HEK293 (cell line): ENCODE results near the gene ACTN3.
A peak's percentile ranks its signal among the peaks of the same experiment; 100 is the strongest.

Experiments used
- CTCF ChIA-PET: fragments of 350-600 bp; formaldehyde crosslinking; extraction: SDS; loops from one replicate; lab custom pipeline; 2021; ENCODE audit warnings: antibody characterized with exemption; lab: Yijun Ruan, JAX
- POLR2A ChIA-PET: fragments of 300-600 bp; formaldehyde crosslinking; extraction: SDS; loops from one replicate; lab custom pipeline; 2020; ENCODE audit warnings: antibody characterized with exemption, inconsistent platforms; lab: Yijun Ruan, JAX
- H3K27ac ChIP-seq: fragments of 200-500 bp; sonication (Bioruptor generic); 2 replicates; pipeline ENCODE4 v1.5.1; 2014; ENCODE audit warnings: low read depth, low read length, control low read depth, inconsistent platforms; ENCODE audit errors: extremely low read depth
- H3K36me3 ChIP-seq, 2 experiments: fragments of 200-500 bp in 1 of 2; sonication (Bioruptor generic) in 1 of 2; 1 replicate in 1 of 2; 2 replicates in 1 of 2; pipeline ENCODE4 v1.5.1; 2014 to 2017; ENCODE audit warnings: inconsistent platforms in 2 of 2, low read length in 2 of 2; ENCODE audit not compliant: control insufficient read depth in 2 of 2, insufficient read depth in 1 of 2
- H3K4me1 ChIP-seq: fragments of 200-500 bp; sonication (Bioruptor generic); 2 replicates; pipeline ENCODE4 v1.5.1; 2014; ENCODE audit warnings: mild to moderate bottlenecking, low read length, inconsistent platforms; ENCODE audit not compliant: control insufficient read depth, insufficient read depth
- H3K4me3 ChIP-seq: 2 replicates; pipeline ENCODE4 v1.5.1; 2011; ENCODE audit warnings: low read depth, mild to moderate bottlenecking, control low read depth, low read length, moderate library complexity
- H3K9me3 ChIP-seq: fragments of 200-500 bp; sonication (Bioruptor generic); 2 replicates; pipeline ENCODE4 v1.5.1; 2014; ENCODE audit warnings: low read depth, low read length, inconsistent platforms; ENCODE audit not compliant: control insufficient read depth, insufficient read depth
- GLIS1 ChIP-seq: fragments of 450-650 bp; formaldehyde crosslinking; IDR thresholded peaks from 2 replicates; pipeline ENCODE4 v1.5.1; 2016; ENCODE audit warnings: missing biosample characterization, missing genetic modification characterization
- IKZF3 ChIP-seq: fragments of 450-650 bp; IDR thresholded peaks from 2 replicates; pipeline ENCODE4 v1.5.0; 2018; ENCODE audit warnings: missing biosample characterization, mild to moderate bottlenecking, missing genetic modification characterization, moderate library complexity
- MZF1 ChIP-seq: fragments of 450-650 bp; formaldehyde crosslinking; IDR thresholded peaks from 2 replicates; pipeline ENCODE4 v1.5.1; 2017; ENCODE audit warnings: missing biosample characterization, missing genetic modification characterization, borderline replicate concordance
- SETDB1 ChIP-seq: IDR thresholded peaks from one replicate; pipeline ENCODE4 v1.6.1; 2017; ENCODE audit warnings: mild to moderate bottlenecking, low read length, moderate library complexity, mixed read lengths; ENCODE audit not compliant: insufficient read length
- ZBTB17 ChIP-seq: fragments of 450-650 bp; formaldehyde crosslinking; IDR thresholded peaks from 2 replicates; pipeline ENCODE4 v1.5.1; 2016; ENCODE audit warnings: missing biosample characterization, missing genetic modification characterization
- ZFHX2 ChIP-seq: fragments of 450-650 bp; formaldehyde crosslinking; conservative IDR thresholded peaks from 2 replicates; pipeline ENCODE4 v1.5.1; 2016; ENCODE audit warnings: missing biosample characterization, missing genetic modification characterization
- ZFP41 ChIP-seq: fragments of 450-650 bp; formaldehyde crosslinking; IDR thresholded peaks from 2 replicates; pipeline ENCODE4 v1.5.1; 2016; ENCODE audit warnings: missing biosample characterization, missing genetic modification characterization, borderline replicate concordance
- ZNF114 ChIP-seq: fragments of 450-650 bp; formaldehyde crosslinking; IDR thresholded peaks from 2 replicates; pipeline ENCODE4 v1.5.0; 2017; ENCODE audit warnings: missing biosample characterization, missing genetic modification characterization
- ZNF184 ChIP-seq: fragments of 450-650 bp; IDR thresholded peaks from 2 replicates; pipeline ENCODE4 v1.5.1; 2018; ENCODE audit warnings: missing biosample characterization, mild to moderate bottlenecking, missing genetic modification characterization
- ZNF2 ChIP-seq: fragments of 450-650 bp; formaldehyde crosslinking; IDR thresholded peaks from 2 replicates; pipeline ENCODE4 v1.5.1; 2016; ENCODE audit warnings: missing biosample characterization, missing genetic modification characterization
- ZNF473 ChIP-seq: fragments of 450-650 bp; formaldehyde crosslinking; IDR thresholded peaks from 2 replicates; pipeline ENCODE4 v1.5.1; 2017; ENCODE audit warnings: missing biosample characterization, missing genetic modification characterization
- ZNF548 ChIP-seq: fragments of 450-650 bp; formaldehyde crosslinking; IDR thresholded peaks from 2 replicates; pipeline ENCODE4 v1.5.1; 2016; ENCODE audit warnings: missing biosample characterization, missing genetic modification characterization
- ZNF555 ChIP-seq: fragments of 450-650 bp; formaldehyde crosslinking; conservative IDR thresholded peaks from 2 replicates; pipeline ENCODE4 v1.5.1; 2017; ENCODE audit warnings: missing biosample characterization, mild to moderate bottlenecking, missing genetic modification characterization, inconsistent platforms
- ZNF558 ChIP-seq: fragments of 450-650 bp; formaldehyde crosslinking; IDR thresholded peaks from 2 replicates; pipeline ENCODE4 v1.5.1; 2016; ENCODE audit warnings: missing biosample characterization, missing genetic modification characterization
- ZNF585B ChIP-seq: fragments of 450-650 bp; formaldehyde crosslinking; IDR thresholded peaks from 2 replicates; pipeline ENCODE4 v1.5.1; 2016; ENCODE audit warnings: missing biosample characterization, missing genetic modification characterization
- ZNF600 ChIP-seq: fragments of 450-650 bp; formaldehyde crosslinking; IDR thresholded peaks from 2 replicates; pipeline ENCODE4 v1.5.1; 2016; ENCODE audit warnings: missing biosample characterization, missing genetic modification characterization
- ZNF654 ChIP-seq: fragments of 450-650 bp; formaldehyde crosslinking; IDR thresholded peaks from 2 replicates; pipeline ENCODE4 v1.5.1; 2016; ENCODE audit warnings: low read depth, missing biosample characterization, missing genetic modification characterization
- ZSCAN30 ChIP-seq: fragments of 450-650 bp; IDR thresholded peaks from 2 replicates; pipeline ENCODE4 v1.5.1; 2018; ENCODE audit warnings: missing biosample characterization, mild to moderate bottlenecking, missing genetic modification characterization, moderate library complexity
- TF ChIP-seq, protein P1 (sequence below): fragments of 450-650 bp; formaldehyde crosslinking; IDR thresholded peaks from 2 replicates; pipeline ENCODE4 v1.5.1; 2016; ENCODE audit warnings: missing biosample characterization, missing genetic modification characterization
- TF ChIP-seq, protein P2 (sequence below): fragments of 450-650 bp; formaldehyde crosslinking; IDR thresholded peaks from 2 replicates; pipeline ENCODE4 v1.5.1; 2016; ENCODE audit warnings: missing biosample characterization, missing genetic modification characterization
- TF ChIP-seq, protein P3 (sequence below): fragments of 450-650 bp; formaldehyde crosslinking; IDR thresholded peaks from 2 replicates; pipeline ENCODE4 v1.5.1; 2017; ENCODE audit warnings: missing biosample characterization, missing genetic modification characterization
- TF ChIP-seq, protein P4 (sequence below): fragments of 450-650 bp; formaldehyde crosslinking; optimal IDR thresholded peaks from 2 replicates; pipeline ENCODE3; 2016; ENCODE audit warnings: missing biosample characterization, mild to moderate bottlenecking, missing genetic modification characterization
- TF ChIP-seq, protein P5 (sequence below): fragments of 450-650 bp; formaldehyde crosslinking; IDR thresholded peaks from 2 replicates; pipeline ENCODE4; 2016; ENCODE audit warnings: missing biosample characterization, missing genetic modification characterization
- TF ChIP-seq, protein P6 (sequence below): fragments of 450-650 bp; formaldehyde crosslinking; IDR thresholded peaks from 2 replicates; pipeline ENCODE4 v1.5.1; 2016; ENCODE audit warnings: missing biosample characterization, missing genetic modification characterization
- TF ChIP-seq, protein P7 (sequence below): fragments of 450-650 bp; formaldehyde crosslinking; IDR thresholded peaks from 2 replicates; pipeline ENCODE4 v1.5.1; 2016; ENCODE audit warnings: missing biosample characterization, missing genetic modification characterization

ACTN3 gene

DNA sequence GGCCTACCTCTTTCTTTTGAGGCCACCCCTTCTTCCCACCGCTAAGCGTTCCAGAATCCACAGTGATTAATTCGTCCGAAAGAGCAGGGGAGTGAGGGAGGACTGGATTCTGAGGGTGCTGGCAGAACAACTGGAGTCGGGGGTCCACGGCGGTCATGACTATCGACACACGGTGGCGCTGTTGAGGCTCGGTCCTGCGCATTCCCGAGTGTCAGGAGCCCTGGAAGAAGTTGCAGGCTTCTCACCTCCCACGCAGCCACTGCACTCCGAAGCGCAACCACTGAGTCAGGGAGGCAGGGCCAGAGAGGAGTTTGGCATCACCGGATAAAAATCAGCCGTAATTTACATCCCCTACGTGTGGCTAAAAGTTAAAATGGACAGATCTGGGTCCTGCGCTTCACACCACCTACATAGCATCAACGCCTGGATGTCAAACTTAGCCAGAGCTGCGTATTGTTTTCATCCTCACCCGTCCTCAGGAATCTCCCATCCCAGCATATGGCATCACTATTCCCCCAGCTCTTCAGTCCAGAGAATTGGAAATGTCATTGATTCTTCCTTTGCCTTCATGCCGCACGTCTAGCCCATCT lies 32.4 kb downstream of the ACTN3 start:
- H3K9me3 ChIP-seq: no peaks in the 10 kb centered on the region
- ChIA-PET CTCF (interaction anchor here (0.7 to 6.0 kb wide), 12 partner anchors 12 to 173 kb away, joined by 3 to 81 read pairs (median 4); partner anchors contain the start of genes CCDC87, CCS and RBM4B), POLR2A (interaction anchor here (0.7 kb wide), 1 partner anchor 44 kb away, joined by 3 read pairs; no protein-coding TSS in a partner anchor)
- no peak overlapping the region for H3K27ac ChIP-seq
- TF ChIP-seq ZNF555: no peak
- 0 out of 2 replicates have a peak, but pooled peaks have one; percentile 18 for TF ChIP-seq ZSCAN30 (tag by site-specific recombination)
- TF ChIP-seq, protein P1, sequence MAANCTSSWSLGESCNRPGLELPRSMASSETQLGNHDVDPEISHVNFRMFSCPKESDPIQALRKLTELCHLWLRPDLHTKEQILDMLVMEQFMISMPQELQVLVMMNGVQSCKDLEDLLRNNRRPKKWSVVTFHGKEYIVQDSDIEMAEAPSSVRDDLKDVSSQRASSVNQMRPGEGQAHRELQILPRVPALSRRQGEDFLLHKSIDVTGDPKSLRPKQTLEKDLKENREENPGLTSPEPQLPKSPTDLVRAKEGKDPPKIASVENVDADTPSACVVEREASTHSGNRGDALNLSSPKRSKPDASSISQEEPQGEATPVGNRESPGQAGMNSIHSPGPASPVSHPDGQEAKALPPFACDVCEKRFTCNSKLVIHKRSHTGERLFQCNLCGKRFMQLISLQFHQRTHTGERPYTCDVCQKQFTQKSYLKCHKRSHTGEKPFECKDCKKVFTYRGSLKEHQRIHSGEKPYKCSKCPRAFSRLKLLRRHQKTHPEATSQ (tag by site-specific recombination): no peak
- TF ChIP-seq ZNF600: peak; percentile 61
- TF ChIP-seq, protein P2, sequence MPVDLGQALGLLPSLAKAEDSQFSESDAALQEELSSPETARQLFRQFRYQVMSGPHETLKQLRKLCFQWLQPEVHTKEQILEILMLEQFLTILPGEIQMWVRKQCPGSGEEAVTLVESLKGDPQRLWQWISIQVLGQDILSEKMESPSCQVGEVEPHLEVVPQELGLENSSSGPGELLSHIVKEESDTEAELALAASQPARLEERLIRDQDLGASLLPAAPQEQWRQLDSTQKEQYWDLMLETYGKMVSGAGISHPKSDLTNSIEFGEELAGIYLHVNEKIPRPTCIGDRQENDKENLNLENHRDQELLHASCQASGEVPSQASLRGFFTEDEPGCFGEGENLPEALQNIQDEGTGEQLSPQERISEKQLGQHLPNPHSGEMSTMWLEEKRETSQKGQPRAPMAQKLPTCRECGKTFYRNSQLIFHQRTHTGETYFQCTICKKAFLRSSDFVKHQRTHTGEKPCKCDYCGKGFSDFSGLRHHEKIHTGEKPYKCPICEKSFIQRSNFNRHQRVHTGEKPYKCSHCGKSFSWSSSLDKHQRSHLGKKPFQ (tag by site-specific recombination): 0 out of 2 replicates have a peak, but pooled peaks have one; percentile 26
- TF ChIP-seq, protein P3, sequence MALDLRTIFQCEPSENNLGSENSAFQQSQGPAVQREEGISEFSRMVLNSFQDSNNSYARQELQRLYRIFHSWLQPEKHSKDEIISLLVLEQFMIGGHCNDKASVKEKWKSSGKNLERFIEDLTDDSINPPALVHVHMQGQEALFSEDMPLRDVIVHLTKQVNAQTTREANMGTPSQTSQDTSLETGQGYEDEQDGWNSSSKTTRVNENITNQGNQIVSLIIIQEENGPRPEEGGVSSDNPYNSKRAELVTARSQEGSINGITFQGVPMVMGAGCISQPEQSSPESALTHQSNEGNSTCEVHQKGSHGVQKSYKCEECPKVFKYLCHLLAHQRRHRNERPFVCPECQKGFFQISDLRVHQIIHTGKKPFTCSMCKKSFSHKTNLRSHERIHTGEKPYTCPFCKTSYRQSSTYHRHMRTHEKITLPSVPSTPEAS (tag by site-specific recombination): no peak
- peak; percentile 77 for TF ChIP-seq ZNF654 (tag by site-specific recombination)
- TF ChIP-seq IKZF3 (tag by site-specific recombination): peak; percentile 48; the same call in 1 of the 2 replicates
- peak; percentile 61 for TF ChIP-seq GLIS1 (tag by site-specific recombination)
- TF ChIP-seq, protein P4, sequence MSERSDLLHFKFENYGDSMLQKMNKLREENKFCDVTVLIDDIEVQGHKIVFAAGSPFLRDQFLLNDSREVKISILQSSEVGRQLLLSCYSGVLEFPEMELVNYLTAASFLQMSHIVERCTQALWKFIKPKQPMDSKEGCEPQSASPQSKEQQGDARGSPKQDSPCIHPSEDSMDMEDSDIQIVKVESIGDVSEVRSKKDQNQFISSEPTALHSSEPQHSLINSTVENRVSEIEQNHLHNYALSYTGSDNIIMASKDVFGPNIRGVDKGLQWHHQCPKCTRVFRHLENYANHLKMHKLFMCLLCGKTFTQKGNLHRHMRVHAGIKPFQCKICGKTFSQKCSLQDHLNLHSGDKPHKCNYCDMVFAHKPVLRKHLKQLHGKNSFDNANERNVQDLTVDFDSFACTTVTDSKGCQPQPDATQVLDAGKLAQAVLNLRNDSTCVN (tag by site-specific recombination): peak; percentile 48
- TF ChIP-seq, protein P5, sequence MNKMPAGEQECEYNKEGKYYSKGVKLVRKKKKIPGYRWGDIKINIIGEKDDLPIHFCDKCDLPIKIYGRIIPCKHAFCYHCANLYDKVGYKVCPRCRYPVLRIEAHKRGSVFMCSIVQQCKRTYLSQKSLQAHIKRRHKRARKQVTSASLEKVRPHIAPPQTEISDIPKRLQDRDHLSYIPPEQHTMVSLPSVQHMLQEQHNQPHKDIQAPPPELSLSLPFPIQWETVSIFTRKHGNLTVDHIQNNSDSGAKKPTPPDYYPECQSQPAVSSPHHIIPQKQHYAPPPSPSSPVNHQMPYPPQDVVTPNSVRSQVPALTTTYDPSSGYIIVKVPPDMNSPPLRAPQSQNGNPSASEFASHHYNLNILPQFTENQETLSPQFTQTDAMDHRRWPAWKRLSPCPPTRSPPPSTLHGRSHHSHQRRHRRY (tag by site-specific recombination): no peak
- no peak for TF ChIP-seq MZF1
- no peak for TF ChIP-seq ZNF473 (tag by site-specific recombination)
- no peak for TF ChIP-seq ZNF558 (tag by site-specific recombination)
- peak; percentile 70 for TF ChIP-seq ZFHX2 (tag by site-specific recombination)
- TF ChIP-seq ZNF184 (tag by site-specific recombination): no peak
- TF ChIP-seq ZNF585B: no peak
- TF ChIP-seq SETDB1: no peak
- 0 out of 2 replicates have a peak, but pooled peaks have one; percentile 23 for TF ChIP-seq ZBTB17 (tag by site-specific recombination)
- TF ChIP-seq ZFP41 (tag by site-specific recombination): no peak
- no peak for TF ChIP-seq ZNF114 (tag by site-specific recombination)
- TF ChIP-seq ZNF2 (tag by site-specific recombination): peak; percentile 85
- TF ChIP-seq ZNF548 (tag by site-specific recombination): no peak
- TF ChIP-seq, protein P6, sequence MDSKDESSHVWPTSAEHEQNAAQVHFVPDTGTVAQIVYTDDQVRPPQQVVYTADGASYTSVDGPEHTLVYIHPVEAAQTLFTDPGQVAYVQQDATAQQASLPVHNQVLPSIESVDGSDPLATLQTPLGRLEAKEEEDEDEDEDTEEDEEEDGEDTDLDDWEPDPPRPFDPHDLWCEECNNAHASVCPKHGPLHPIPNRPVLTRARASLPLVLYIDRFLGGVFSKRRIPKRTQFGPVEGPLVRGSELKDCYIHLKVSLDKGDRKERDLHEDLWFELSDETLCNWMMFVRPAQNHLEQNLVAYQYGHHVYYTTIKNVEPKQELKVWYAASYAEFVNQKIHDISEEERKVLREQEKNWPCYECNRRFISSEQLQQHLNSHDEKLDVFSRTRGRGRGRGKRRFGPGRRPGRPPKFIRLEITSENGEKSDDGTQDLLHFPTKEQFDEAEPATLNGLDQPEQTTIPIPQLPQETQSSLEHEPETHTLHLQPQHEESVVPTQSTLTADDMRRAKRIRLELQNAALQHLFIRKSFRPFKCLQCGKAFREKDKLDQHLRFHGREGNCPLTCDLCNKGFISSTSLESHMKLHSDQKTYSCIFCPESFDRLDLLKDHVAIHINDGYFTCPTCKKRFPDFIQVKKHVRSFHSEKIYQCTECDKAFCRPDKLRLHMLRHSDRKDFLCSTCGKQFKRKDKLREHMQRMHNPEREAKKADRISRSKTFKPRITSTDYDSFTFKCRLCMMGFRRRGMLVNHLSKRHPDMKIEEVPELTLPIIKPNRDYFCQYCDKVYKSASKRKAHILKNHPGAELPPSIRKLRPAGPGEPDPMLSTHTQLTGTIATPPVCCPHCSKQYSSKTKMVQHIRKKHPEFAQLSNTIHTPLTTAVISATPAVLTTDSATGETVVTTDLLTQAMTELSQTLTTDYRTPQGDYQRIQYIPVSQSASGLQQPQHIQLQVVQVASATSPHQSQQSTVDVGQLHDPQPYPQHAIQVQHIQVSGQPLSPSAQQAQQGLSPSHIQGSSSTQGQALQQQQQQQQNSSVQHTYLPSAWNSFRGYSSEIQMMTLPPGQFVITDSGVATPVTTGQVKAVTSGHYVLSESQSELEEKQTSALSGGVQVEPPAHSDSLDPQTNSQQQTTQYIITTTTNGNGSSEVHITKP (tag by site-specific recombination): peak; percentile 56
- TF ChIP-seq, protein P7, sequence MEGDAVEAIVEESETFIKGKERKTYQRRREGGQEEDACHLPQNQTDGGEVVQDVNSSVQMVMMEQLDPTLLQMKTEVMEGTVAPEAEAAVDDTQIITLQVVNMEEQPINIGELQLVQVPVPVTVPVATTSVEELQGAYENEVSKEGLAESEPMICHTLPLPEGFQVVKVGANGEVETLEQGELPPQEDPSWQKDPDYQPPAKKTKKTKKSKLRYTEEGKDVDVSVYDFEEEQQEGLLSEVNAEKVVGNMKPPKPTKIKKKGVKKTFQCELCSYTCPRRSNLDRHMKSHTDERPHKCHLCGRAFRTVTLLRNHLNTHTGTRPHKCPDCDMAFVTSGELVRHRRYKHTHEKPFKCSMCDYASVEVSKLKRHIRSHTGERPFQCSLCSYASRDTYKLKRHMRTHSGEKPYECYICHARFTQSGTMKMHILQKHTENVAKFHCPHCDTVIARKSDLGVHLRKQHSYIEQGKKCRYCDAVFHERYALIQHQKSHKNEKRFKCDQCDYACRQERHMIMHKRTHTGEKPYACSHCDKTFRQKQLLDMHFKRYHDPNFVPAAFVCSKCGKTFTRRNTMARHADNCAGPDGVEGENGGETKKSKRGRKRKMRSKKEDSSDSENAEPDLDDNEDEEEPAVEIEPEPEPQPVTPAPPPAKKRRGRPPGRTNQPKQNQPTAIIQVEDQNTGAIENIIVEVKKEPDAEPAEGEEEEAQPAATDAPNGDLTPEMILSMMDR (tag by site-specific recombination): peak; percentile 65; the same call in 1 of the 2 replicates
- H3K36me3 ChIP-seq: no peaks in the 10 kb centered on the region
- H3K4me3 ChIP-seq: no peak overlapping the region
- H3K4me1 ChIP-seq: no peaks in the 10 kb centered on the region
